NT2/D1 (cell line): ENCODE measurements around the gene SRCIN1.

Experiments
- SUZ12 ChIP-seq: IDR thresholded peaks from 2 replicates; pipeline ENCODE4 v1.6.1; 2011; ENCODE audit not compliant: insufficient read length, insufficient read depth; ENCODE audit errors: extremely low read depth
- YY1 ChIP-seq: IDR thresholded peaks from 2 replicates; pipeline ENCODE4 v1.6.1; 2011; ENCODE audit not compliant: insufficient read length, insufficient read depth
- ZNF274 ChIP-seq: IDR thresholded peaks from 2 replicates; pipeline ENCODE4 v1.6.1; 2011; ENCODE audit warnings: mild to moderate bottlenecking, low read depth, low read length

GRCh38 chr17:38562215-38562569, 43.6 kb downstream of the SRCIN1 start:
- TF ChIP-seq SUZ12 (no peak), YY1 (no peak), ZNF274 (no peak)
